Fibroblast of the conjunctiva (primary cell): Measurements from ENCODE around the gene CEP162.
A peak's percentile ranks its signal among the peaks of the same experiment; 100 is the strongest.
"Not testable (repeated sequence)": the region's sequence is repeated elsewhere in the genome, so short reads cannot be mapped to it uniquely, and the experiment has no call there.

Source experiments
- DNase-seq: peaks from one replicate; pipeline ENCODE4 v3.0.0-alpha.2; 2010; ENCODE audit warnings: low read depth

The CEP162 gene, protein sequence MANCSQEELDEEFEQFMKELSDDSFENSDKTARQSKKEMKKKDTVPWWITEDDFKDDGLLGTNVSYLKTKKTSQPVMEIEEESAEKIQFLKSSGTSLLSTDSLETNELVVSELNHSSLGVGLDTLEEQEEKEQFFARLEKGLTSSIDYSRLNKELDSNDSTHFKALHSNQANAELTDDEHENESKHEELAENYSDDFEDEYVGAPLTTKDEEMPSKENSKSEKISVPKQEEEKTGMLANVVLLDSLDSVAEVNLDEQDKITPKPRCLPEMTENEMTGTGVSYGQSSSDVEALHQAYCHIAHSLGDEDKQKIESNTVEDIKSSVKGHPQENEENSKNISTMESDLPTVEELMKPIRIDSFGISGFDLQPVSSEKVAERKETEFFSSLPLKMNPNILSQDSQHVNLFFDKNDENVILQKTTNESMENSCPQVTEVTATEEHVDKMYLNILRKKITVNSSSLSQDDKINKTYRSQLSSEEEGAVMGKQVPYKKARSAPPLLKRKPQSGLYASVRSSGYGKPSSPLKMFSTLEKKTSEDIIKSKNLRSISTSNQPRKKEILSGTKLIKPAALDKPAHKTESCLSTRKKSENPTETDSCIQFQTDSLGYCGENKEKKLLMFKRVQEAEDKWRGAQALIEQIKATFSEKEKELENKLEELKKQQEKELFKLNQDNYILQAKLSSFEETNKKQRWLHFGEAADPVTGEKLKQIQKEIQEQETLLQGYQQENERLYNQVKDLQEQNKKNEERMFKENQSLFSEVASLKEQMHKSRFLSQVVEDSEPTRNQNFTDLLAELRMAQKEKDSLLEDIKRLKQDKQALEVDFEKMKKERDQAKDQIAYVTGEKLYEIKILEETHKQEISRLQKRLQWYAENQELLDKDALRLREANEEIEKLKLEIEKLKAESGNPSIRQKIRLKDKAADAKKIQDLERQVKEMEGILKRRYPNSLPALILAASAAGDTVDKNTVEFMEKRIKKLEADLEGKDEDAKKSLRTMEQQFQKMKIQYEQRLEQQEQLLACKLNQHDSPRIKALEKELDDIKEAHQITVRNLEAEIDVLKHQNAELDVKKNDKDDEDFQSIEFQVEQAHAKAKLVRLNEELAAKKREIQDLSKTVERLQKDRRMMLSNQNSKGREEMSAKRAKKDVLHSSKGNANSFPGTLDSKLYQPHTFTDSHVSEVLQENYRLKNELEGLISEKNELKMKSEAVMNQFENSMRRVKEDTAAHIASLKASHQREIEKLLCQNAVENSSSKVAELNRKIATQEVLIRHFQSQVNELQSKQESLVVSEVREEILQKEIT (N-terminal part only)

DNA sequence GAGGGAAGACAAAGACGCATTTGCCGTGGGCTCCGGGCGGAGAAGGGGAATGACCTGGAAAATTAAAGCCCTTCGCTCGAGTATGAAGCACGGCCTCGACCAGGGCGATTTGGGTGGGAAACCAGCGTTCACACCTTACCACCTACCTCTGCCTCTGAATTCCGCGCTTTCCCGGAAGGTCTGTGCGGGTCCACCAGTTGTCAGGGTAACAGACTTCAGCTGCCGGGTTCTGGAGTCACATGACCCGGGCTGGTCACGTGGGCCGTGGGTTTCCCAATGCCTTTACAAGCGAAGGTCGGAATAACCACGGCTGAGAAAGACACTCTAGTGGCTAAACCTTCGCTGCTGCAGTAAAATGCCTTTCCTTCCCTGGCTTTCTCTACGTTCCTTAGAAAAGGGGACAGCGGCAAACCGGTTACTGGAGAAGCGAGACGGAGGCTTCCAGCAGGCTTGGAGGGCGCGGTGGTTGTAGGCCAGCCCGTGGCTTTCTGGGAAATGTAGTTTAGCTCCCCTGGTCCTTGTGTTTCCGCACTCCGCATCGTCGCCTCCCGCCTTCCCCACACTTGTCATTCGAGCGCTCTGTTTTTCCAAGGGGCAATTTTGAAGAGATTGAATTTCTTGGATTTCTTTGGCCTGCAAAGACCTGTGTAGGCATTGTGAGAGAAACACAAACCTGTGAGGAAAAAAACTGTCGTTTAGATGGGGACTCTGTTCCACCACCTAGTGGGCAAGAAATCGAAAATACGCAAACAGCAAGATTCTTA lies at the start of gene CEP162:
Gene CEP162, minus strand, starts transcription at position 210 of the 764 bp plus-strand sequence. CDS start 1,250 bp downstream, outside the sequence.
- peak; percentile 66 for DNase-seq

DNA sequence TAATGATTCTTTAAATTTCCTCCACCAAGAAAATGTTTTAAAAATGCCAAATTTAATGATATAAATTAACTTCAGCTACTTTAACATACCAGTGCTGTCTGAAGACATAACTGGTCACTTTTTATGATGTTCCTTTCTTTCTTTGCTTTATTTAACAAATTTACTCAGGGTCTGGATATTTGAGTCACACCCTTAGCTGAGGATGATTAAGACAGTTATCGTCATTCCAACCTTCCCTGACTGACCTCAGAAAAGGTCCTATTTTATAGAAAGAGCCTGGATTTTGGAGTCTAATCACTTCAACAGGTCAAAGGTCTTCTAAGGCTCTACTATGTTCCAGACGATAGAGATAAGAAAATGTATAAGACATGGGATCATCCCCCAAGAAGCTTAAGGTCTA lies 47.4 kb upstream of the CEP162 start:
- no peak for DNase-seq

DNA sequence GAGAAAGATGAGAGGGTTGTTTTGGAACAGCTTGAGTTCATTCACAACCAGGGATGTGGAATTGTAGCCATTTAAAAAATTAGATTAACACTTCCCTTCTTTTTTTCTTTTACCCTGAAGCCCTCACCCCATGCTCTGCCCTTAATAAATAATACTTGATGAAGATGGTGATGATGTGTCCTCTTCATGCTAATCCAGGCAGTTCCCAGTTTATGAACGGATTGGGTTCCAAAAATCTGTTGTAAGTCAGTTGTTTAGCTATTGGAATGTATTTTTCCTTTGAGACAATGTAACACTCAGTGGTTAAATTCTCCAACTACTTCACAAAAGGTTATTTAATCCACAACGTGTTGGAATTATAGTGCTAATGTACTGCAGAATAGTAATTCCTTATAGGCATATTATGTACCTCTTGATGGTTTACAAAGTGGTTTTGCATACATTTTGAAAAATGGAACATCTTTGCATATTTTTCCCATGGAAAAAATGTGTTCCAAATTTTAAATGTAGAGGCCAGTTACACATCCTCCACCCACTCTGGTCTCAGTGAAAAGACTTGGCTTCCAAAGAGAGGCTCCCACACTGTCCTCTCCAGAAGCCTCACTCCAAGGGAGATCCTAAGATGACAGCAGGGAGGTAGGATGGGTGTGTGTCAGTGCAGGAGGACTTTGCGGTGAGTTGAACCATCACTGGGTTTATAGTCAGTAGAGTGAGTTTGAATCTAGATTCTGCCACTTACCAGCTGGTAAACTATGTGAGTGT lies 45.8 kb upstream of the CEP162 start:
- no peak for DNase-seq

DNA sequence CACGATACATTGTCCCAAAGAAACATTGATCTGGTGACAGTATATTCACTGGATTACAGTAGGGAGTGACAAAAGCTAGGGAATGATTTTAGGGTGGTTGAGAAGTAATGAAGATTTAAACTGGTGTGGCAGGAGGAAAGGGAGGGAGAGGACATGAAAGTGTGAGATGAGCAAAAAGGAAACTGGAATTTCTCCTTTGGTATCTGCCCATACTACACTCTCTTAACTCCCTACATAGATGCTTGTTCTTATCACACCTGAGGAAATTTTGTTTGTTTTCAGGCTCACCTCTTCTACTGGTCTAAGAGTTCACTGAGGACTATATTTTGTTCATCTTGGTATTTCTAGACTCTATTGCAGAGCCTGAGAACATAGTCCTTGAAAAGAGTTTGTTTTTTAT lies 44.9 kb upstream of the CEP162 start:
- no peak for DNase-seq

DNA sequence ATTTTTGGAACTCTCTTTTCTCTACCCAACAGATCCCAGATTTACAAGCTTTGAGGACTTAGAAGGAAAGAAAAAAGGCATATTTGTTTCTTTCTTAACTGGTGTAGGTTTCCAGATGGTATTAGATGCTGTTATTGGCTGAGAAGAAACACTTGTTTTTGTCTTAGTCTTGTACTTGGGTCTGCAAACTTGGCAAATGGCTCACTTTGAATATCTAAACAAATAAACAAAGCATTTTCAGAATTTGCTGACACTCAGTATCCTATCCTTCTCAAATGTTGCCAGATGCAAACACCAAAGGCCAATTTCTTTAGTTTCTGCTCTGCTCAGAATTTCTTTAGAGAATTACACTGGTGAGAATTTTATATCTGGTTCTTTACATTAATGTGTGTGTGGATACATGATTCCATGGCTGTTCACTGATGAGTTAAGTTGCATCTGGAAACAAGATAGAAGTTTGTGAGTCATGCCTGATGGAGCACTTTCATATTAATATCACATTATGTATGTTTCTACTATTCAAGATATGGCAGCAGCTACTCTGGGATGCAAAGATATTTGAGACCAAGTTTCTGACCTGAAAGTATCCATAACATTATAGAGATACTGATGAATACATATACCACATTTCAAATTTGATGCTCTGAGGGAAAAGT lies 43.7 kb upstream of the CEP162 start:
- DNase-seq: no peak

DNA sequence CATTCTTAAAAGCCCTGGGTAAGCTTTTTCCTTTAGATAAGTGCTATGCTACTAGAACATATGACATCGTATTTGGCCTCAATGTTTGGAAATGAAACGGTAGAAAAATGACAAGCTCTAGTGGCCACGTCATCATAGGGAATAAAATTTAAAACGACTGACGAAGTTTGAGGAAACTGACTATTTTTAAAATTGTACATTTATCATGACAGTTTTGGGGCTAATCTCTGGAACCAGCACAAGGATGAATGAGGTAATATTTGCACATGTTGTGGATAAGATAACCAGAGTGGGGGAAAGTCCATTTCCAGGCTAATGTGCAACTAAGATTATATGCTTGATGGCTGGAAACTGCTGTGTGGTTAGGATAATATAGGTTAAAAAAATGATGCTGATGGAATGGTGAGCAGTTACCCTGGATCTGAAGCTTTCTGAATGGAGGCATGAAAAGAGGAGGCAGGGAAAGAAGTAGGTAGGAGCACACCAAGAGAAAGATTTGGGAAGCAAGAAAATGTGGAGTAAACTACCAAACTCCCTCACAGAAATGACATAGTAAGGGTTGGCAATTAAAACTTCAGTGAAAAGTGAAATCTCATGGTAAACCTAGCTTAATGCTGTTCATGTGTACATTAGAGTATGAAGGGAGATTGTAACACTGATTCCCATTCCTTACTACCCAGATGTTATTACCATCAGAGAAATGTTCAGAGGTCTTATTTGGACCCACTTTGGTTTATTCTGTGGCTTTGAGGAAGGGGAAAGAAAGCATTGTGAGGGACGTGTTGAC lies 42.7 kb upstream of the CEP162 start:
- no peak for DNase-seq

DNA sequence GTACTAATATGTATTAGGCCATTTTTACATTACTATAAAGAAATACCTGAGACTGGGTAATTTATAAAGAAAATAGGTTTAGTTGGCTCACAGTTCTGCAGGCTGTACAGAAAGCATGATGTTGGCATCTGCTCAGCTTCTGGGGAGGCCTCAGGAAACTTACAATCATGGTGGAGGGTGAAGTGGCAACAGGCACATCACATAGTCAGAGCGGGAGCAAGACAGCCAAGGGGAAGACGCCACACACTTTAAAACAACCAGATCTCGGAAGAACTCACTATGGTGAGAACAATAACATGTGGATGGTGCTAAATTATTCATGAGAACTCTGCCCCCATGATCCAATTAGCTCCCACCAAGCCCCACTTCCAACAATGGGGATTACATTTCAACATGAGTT lies 41.3 kb upstream of the CEP162 start:
- no peak for DNase-seq

DNA sequence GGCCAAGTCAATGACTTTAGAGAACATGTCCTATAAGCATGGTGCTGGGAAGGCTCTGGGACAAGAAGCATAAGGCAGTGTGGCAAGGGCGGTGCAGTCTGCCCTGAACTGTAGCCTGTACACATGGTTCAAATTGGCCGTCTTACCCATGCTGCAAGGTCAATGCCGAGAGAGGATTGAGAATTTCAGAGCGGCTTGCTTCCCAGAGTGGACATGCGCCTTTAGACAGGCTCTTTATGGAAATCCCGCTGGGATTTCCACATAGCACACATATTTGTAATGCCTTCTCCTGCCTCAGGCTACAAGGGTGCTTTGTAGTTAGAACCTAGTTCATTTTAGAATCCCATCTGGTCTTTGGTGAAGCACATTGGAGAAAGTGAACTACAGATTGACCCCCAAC lies 36.1 kb upstream of the CEP162 start:
- DNase-seq: no peak

DNA sequence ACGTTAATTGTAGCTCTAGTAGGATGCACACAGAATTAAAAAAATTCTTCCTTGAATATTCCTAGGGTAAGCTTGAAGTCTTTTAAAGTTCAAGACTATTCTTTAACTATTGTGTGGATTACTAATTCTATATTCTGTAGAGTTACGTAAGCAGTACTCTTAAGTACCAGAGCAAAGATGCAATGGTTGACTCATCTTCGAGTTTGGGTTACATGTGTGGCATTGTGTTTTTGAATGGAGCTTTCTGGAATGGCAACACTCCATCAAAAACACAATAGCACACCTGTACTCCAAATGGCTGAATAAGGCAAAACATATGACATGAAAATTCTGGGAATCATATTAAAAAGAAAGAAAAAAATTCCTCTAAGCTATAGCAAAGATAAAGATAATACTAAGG lies 33.5 kb upstream of the CEP162 start:
- DNase-seq: no peak

DNA sequence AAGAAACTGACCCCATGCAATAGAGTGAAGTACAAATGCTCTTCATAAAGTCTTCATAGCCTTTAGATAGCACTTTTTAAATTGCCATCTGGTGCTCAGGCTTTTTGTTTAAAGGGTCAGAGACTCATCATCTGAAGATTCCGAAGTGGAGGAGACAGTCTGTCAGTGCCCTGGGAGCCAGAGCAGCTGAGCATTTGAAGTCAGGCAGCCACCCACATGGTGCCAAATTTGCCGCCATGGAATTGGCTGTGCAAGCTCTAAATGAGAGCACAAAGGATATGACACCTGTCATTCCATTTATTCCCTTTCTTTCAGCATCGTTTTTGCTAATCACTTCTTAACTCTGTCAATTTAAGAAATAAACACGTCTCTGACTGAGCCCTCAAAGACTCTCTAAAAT lies 32.8 kb upstream of the CEP162 start:
- DNase-seq: no peak

DNA sequence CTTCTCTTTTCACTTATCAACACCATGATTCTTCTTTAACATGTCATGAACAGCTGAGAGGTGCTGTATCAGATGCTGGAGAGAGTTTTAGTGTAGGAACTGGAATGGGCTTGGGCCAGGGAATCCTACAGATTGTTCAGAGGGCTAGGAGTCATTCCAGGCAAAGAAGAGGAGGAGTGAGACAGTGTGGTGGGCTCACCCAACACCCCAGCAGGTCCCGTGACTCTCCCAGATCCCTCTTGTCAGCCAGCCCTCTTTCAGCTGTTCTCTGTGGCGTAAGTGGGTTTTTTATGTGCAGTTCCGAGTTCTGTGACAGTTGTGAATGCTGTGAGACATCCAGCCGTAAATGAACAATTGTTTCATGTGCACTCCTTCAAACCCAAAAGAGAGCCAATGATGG lies 31.4 kb upstream of the CEP162 start:
- no peak for DNase-seq

DNA sequence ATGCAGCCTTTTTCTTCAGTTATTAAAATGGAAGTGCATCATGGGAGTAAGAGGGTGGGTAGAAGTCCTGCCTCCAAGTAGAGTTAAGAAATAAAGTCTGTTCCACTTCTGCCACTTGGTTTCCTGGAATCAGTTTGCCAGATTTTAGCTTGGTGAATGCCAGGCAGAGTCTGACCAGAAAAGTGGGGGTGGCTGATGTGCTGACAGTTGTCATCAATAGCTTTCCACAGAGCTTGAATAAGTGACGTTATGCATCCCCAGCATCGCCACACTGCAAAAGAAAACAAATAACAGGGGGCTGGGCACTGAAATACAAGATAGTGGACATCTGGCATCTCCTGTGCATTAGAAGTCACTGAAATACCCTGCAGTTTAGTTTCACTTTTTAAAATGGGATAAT lies 30.8 kb upstream of the CEP162 start:
- no peak for DNase-seq

DNA sequence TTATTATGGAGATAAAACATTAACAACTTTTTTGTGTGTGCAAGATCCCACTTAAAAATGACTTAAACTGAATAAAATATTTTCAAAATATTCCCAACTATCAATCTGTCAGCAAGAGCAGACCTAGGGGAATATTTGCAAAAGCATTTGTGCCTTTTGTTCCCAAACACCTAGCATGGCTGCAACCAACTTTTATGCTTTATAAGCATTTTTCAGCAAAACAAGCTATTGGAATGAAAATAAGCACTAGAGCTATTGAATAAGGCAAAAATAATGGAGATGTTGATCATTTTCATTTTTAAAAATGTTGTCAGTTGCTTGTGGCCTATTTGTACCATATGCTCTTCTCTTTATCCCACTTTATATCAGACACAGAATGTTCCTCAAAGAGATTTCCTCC lies 28.2 kb upstream of the CEP162 start:
- DNase-seq: no peak

DNA sequence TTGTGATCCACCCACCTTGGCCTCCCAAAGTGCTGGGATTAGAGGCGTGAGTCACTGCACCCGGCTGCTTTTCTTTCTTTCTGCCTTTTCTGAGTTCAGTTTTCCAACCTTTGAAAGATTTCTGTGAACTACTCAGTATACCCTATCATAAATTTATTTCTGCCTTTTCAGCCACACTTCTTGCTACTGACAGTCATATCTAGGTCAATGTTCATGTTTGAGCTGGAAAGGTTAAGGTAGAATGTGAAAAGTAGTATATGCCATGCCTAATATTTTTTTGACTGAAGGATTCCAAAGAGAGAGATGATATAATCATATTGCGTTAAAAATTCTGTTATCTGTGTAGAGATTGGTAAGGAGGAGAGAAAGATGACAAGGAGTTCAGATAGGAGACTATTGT lies 25.9 kb upstream of the CEP162 start:
- no peak for DNase-seq

DNA sequence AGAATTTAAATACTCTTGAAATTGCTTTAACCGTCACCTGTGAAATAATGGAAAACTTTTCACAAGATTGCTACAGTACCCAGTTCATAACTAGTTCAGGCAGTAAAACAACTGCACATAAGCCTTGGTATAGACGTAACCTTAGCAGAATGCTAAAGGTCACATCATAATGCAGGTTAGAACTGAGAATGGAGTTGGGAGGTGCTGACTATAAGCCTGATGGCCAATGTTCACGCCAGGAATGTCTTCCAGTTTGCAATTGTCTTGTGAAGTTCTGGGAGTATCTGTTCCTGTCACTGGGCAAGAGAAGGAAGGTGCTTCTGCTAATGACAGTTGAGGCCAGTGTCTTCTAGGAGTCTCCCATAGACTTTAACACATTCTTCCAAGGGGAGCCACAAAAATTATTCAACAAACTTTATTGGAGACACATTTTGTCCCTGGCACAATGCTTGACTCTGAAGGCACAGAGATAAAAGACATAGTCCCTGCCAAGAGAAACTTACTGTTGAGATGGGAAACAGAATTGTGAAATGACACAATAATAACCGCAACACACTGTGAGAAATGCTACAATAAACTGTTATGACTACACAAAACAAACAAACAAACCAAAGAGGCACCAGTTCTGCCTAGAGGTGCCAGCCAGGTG lies 24.6 kb upstream of the CEP162 start:
- no peak for DNase-seq

DNA sequence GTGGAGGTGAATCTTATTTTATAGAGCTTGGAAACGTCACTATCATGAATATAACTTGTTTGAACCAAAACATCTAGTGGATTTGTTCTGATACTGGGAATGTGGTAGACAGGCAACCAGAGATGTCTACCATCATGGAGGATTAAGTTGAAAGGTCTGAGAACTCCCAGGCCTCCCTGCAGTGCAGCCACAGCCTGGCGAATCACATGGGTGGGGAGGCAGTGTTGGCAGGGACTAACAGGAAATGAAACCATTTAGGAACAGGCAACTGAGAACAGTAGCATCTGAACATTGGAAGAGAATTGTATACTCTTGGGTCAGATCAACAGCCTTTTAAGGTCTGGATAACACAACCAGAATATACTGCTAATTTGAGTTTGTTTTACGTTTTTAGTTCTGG lies 22.3 kb upstream of the CEP162 start:
- DNase-seq: no peak

DNA sequence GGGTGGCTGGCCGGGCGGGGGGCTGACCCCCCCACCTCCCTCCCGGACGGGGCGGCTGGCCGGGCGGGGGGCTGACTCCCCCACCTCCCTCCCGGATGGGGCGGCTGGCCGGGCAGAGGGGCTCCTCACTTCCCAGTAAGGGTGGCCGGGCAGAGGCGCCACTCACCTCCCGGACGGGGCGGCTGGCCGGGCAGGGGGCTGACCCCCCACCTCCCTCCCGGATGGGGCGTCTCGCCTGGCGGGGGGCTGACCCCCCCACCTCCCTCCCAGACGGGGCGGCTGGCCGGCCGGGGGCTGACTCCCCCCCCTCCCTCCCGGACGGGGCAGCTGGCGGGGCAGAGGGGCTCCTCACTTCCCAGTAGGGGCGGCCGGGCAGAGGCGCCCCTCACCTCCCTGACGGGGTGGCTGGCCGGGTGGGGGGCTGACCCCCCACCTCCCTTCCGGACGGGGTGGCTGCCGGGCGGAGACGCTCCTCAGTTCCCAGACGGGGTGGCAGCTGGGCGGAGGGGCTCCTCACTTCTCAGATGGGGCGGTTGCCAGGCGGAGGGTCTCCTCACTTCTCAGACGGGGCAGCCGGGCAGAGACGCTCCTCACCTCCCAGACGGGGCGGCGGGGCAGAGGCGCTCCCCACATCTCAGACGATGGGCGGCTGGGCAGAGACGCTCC lies 17.1 kb upstream of the CEP162 start:
- not testable (repeated sequence) for DNase-seq

DNA sequence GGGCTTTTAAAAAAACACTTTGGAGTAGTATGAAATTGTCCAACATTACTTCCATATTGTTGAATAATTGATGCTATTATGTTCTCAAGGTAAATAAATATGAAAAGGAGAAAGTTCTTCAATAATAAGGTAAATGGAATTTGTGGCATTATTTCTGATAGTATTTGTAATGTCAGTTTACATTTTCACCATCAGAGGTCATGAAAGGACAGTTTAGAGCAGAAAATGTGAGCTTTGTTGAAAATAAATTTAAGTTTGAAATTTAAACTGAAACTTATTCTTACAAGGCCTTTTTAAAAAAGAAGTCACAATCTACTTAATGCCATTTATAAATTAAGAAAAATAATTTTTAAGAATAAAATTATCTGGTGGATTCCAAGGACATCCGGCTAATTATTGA lies 15.8 kb upstream of the CEP162 start:
- DNase-seq: no peak
